Lower leg skin (tissue), 4 donors: Measurements from ENCODE around the gene DUOX1. TPM values are rescaled to one million over a fixed set of nuclear protein-coding genes. Genes with fewer than 3 reads are reported as not detected.

ENCODE experiments used
- DNase-seq, 2 donors: peaks; one replicate each; pipeline ENCODE4 v3.0.0-alpha.2; 2019; ENCODE audit warnings: low spot score in 2 of 2
- H3K4me3 ChIP-seq: fragments of 200-600 bp; sonication (generic); 2 replicates; pipeline ENCODE4 v1.5.1; 2017; ENCODE audit warnings: mild to moderate bottlenecking, low read depth; ENCODE audit not compliant: poor library complexity, severe bottlenecking
- CTCF ChIP-seq, 3 donors: fragments of 450-650 bp; IDR thresholded peaks; one replicate each; pipeline ENCODE4 v1.5.1; 2016; ENCODE audit warnings: antibody characterized with exemption in 3 of 3, mild to moderate bottlenecking in 3 of 3, moderate library complexity in 2 of 3
- POLR2A ChIP-seq, 2 donors: fragments of 450-650 bp; IDR thresholded peaks; one replicate each; pipeline ENCODE4 v1.6.1; 2016 to 2017; ENCODE audit warnings: antibody characterized with exemption in 2 of 2, mild to moderate bottlenecking in 1 of 2, moderate library complexity in 1 of 2
- WGBS, 2 donors: methylation state at CpG; one replicate each; pipeline ENCODE4 v1.1.5; 2018; 5-methylcytosine and 5-hydroxymethylcytosine counted together
- intact Hi-C: fragments of 100-400 bp; cut with DNase I; formaldehyde crosslinking; loops from one replicate; pipeline ENCODE4 v1.15.0; 2023; ENCODE audit warnings: low total_unique reads
- total RNA-seq, 4 donors: library from RNA; depleted of rRNA; stranded (reverse); fragments of >200 nt; gene quantifications; one replicate each; pipeline ENCODE4 v1.1.0, GENCODE V29; 2016

Gene DUOX1
- total RNA-seq, 4 donors from 2014 or later = 90.1 to 162 (median 114) TPM

GRCh38 chr15:45094358-45094730, 35.5 kb upstream of the DUOX1 start:
- WGBS, 2 donors = 79 to 87% methylated on average over 7 to 9 of the region's 9 CpGs
- no peak for DNase-seq
- intact Hi-C loops = no loop called here
- TF ChIP-seq CTCF (IDR thresholded peaks at IDR 0.05) = no peak
- no peak for TF ChIP-seq POLR2A (IDR thresholded peaks at IDR 0.05)
- no peak overlapping the region for H3K4me3 ChIP-seq

GRCh38 chr15:45095661-45096060, 34.1 kb upstream of the DUOX1 start:
- H3K4me3 ChIP-seq = no peak overlapping the region
- no peak for DNase-seq
- no peak for TF ChIP-seq POLR2A (IDR thresholded peaks at IDR 0.05)
- TF ChIP-seq CTCF (IDR thresholded peaks at IDR 0.05) = no peak
- intact Hi-C loops = no loop called here
- WGBS, 2 donors = 90 to 93% methylated on average over 11 of the region's 11 CpGs

GRCh38 chr15:45097466-45097865, 32.3 kb upstream of the DUOX1 start:
- no peak overlapping the region for H3K4me3 ChIP-seq
- 97 to 98% methylated on average over 7 of the region's 7 CpGs for WGBS, 2 donors
- no peak for DNase-seq
- TF ChIP-seq POLR2A (IDR thresholded peaks at IDR 0.05) (no peak), CTCF (IDR thresholded peaks at IDR 0.05) (no peak)
- intact Hi-C loops = no loop called here

GRCh38 chr15:45099549-45100165, 30.1 kb upstream of the DUOX1 start:
- intact Hi-C loops = no loop called here
- no peak for DNase-seq
- WGBS, 2 donors = 87 to 91% methylated on average over 23 of the region's 23 CpGs
- H3K4me3 ChIP-seq = no peak overlapping the region
- TF ChIP-seq CTCF (IDR thresholded peaks at IDR 0.05) (no peak), POLR2A (IDR thresholded peaks at IDR 0.05) (no peak)

GRCh38 chr15:45100884-45101625, 28.7 kb upstream of the DUOX1 start:
- no peak for TF ChIP-seq CTCF (IDR thresholded peaks at IDR 0.05)
- no peak for TF ChIP-seq POLR2A (IDR thresholded peaks at IDR 0.05)
- no peak for DNase-seq
- intact Hi-C loops = no loop called here
- WGBS, 2 donors = 75 to 76% methylated on average over 7 of the region's 7 CpGs
- no peak overlapping the region for H3K4me3 ChIP-seq
